IPS DF 4.7 (cell line): ENCODE results near the gene DBNL.

Experiments used
- DNase-seq: peaks from one replicate; pipeline ENCODE4 v3.0.0-alpha.2; 2013; ENCODE audit warnings: low spot score; ENCODE audit errors: extremely low read depth

Gene DBNL

GRCh38 chr7:44042221-44042620 lies 2.3 kb upstream of the DBNL start:
- no peak for DNase-seq

GRCh38 chr7:44043902-44044301 lies 600 bp upstream of the DBNL start:
- DNase-seq = no peak

GRCh38 chr7:44045226-44046014 lies 918 bp downstream of the DBNL start:
- DNase-seq = no peak

- DNase-seq = no peak
These were observed 2.0 kb downstream of the DBNL start for GRCh38 chr7:44046321-44047061.

GRCh38 chr7:44048031-44048795 lies 3.7 kb downstream of the DBNL start:
- no peak for DNase-seq

GRCh38 chr7:44050121-44050914 lies 5.8 kb downstream of the DBNL start:
- DNase-seq = no peak

GRCh38 chr7:44050915-44051560 lies 6.5 kb downstream of the DBNL start:
- no peak for DNase-seq

- no peak for DNase-seq
These were observed 7.2 kb downstream of the DBNL start for GRCh38 chr7:44051611-44052220.

GRCh38 chr7:44052771-44053365 lies 8.4 kb downstream of the DBNL start:
- DNase-seq = no peak

GRCh38 chr7:44056681-44057080 lies 12.2 kb downstream of the DBNL start:
- no peak for DNase-seq

- no peak for DNase-seq
These were observed 12.8 kb downstream of the DBNL start for GRCh38 chr7:44057181-44057848.

GRCh38 chr7:44057849-44058758 lies 13.6 kb downstream of the DBNL start:
- no peak for DNase-seq

GRCh38 chr7:44058759-44059218 lies 14.3 kb downstream of the DBNL start:
- DNase-seq = no peak

GRCh38 chr7:44059219-44060090 lies 15.0 kb downstream of the DBNL start:
- no peak for DNase-seq

- no peak for DNase-seq
These were observed 15.8 kb downstream of the DBNL start for GRCh38 chr7:44060091-44060947.

GRCh38 chr7:44060948-44061644 lies 16.6 kb downstream of the DBNL start:
- DNase-seq = no peak
